SK-N-SH treated with all-trans-retinoic acid at 6 μM for 48 hours (cell line): Measurements from ENCODE around the gene AKR1B15.
"Not testable (repeated sequence)": the region's sequence is repeated elsewhere in the genome, so short reads cannot be mapped to it uniquely, and the experiment has no call there.

Experiments used
- ATAC-seq: fragments of 200-7000 bp; cut with Tn5 transposase; 3 replicates; pipeline ENCODE4 v1.9.1; 2020; ENCODE audit warnings: mild to moderate bottlenecking, moderate library complexity
- ARNTL ChIP-seq: fragments of 450-650 bp; formaldehyde crosslinking; IDR thresholded peaks from 2 replicates; pipeline ENCODE4 v1.5.0; 2020; ENCODE audit warnings: low read depth, mild to moderate bottlenecking, moderate library complexity, borderline replicate concordance
- CSDC2 ChIP-seq: fragments of 250-450 bp; sonication (Bioruptor Pico); IDR thresholded peaks from 2 replicates; pipeline ENCODE4 v1.5.0; 2020; ENCODE audit warnings: mild to moderate bottlenecking, moderate library complexity
- ESRRG ChIP-seq: fragments of 250-450 bp; sonication (Bioruptor Pico); IDR thresholded peaks from 2 replicates; pipeline ENCODE4 v1.6.1; 2021; ENCODE audit warnings: mild to moderate bottlenecking
- GLIS3 ChIP-seq: fragments of 250-450 bp; sonication (Bioruptor Pico); IDR thresholded peaks from 2 replicates; pipeline ENCODE4 v1.5.0; 2020; ENCODE audit warnings: mild to moderate bottlenecking, moderate library complexity
- ISL1 ChIP-seq: fragments of 250-450 bp; sonication (Bioruptor Pico); IDR thresholded peaks from 2 replicates; pipeline ENCODE4 v2.1.2; 2022; ENCODE audit warnings: mild to moderate bottlenecking, moderate library complexity
- OSR1 ChIP-seq: fragments of 250-450 bp; sonication (Bioruptor Pico); IDR thresholded peaks from 2 replicates; pipeline ENCODE4 v1.8.0; 2022; ENCODE audit warnings: moderate library complexity, mild to moderate bottlenecking, inconsistent platforms
- PPARA ChIP-seq: fragments of 250-450 bp; sonication (Bioruptor Pico); IDR thresholded peaks from 2 replicates; pipeline ENCODE4 v1.5.0; 2020; ENCODE audit warnings: mild to moderate bottlenecking, borderline replicate concordance
- RARB ChIP-seq: fragments of 250-450 bp; sonication (Bioruptor Pico); IDR thresholded peaks from 2 replicates; pipeline ENCODE4 v1.8.0; 2021; ENCODE audit warnings: mild to moderate bottlenecking, moderate library complexity
- SNAI2 ChIP-seq: fragments of 250-450 bp; sonication (Bioruptor Pico); IDR thresholded peaks from 2 replicates; pipeline ENCODE4 v1.5.0; 2020; ENCODE audit warnings: mild to moderate bottlenecking, moderate library complexity
- TCF4 ChIP-seq: fragments of 250-450 bp; sonication (Bioruptor Pico); IDR thresholded peaks from 2 replicates; pipeline ENCODE4 v1.8.0; 2021; ENCODE audit warnings: mild to moderate bottlenecking, moderate library complexity, borderline replicate concordance
- TOX ChIP-seq: fragments of 250-450 bp; sonication (Bioruptor Pico); IDR thresholded peaks from 2 replicates; pipeline ENCODE4 v1.8.0; 2021; ENCODE audit warnings: mild to moderate bottlenecking, moderate library complexity, borderline replicate concordance
- ZC3H10 ChIP-seq: fragments of 250-450 bp; sonication (Bioruptor Pico); IDR thresholded peaks from 2 replicates; pipeline ENCODE4 v1.5.1; 2021; ENCODE audit warnings: mild to moderate bottlenecking, moderate library complexity
- ZFP3 ChIP-seq: fragments of 250-450 bp; sonication (Bioruptor Pico); IDR thresholded peaks from 2 replicates; pipeline ENCODE4 v1.5.0; 2020; ENCODE audit warnings: mild to moderate bottlenecking, moderate library complexity
- ZFP30 ChIP-seq: fragments of 450-650 bp; formaldehyde crosslinking; IDR thresholded peaks from 2 replicates; pipeline ENCODE4 v1.5.0; 2022; ENCODE audit warnings: mild to moderate bottlenecking, moderate library complexity
- ZNF565 ChIP-seq: fragments of 450-650 bp; formaldehyde crosslinking; conservative IDR thresholded peaks from 2 replicates; pipeline ENCODE4 v1.5.0; 2020; ENCODE audit warnings: low read depth, mild to moderate bottlenecking, moderate library complexity
- ZNF70 ChIP-seq: fragments of 450-650 bp; formaldehyde crosslinking; IDR thresholded peaks from 2 replicates; pipeline ENCODE4 v1.5.0; 2020; ENCODE audit warnings: mild to moderate bottlenecking, moderate library complexity
- ZNF8 ChIP-seq: fragments of 450-650 bp; formaldehyde crosslinking; IDR thresholded peaks from 2 replicates; pipeline ENCODE4 v1.5.0; 2020; ENCODE audit warnings: mild to moderate bottlenecking, moderate library complexity
- TF ChIP-seq, protein P1 (sequence below): fragments of 250-450 bp; sonication (Bioruptor Pico); IDR thresholded peaks from 2 replicates; pipeline ENCODE4 v1.8.0; 2021; ENCODE audit warnings: low read depth, mild to moderate bottlenecking, moderate library complexity, borderline replicate concordance
- TF ChIP-seq, protein P2 (sequence below): fragments of 250-450 bp; sonication (Bioruptor Pico); IDR thresholded peaks from 2 replicates; pipeline ENCODE4 v1.5.0; 2020; ENCODE audit warnings: mild to moderate bottlenecking, moderate library complexity
- TF ChIP-seq, protein P3 (sequence below): fragments of 250-450 bp; sonication (Bioruptor Pico); IDR thresholded peaks from 2 replicates; pipeline ENCODE4 v1.8.0; 2020; ENCODE audit warnings: mild to moderate bottlenecking, moderate library complexity, borderline replicate concordance
- TF ChIP-seq, protein P4 (sequence below): fragments of 250-450 bp; sonication (Bioruptor Pico); IDR thresholded peaks from 2 replicates; pipeline ENCODE4 v1.5.1; 2021; ENCODE audit warnings: mild to moderate bottlenecking, moderate library complexity

The AKR1B15 gene

DNA sequence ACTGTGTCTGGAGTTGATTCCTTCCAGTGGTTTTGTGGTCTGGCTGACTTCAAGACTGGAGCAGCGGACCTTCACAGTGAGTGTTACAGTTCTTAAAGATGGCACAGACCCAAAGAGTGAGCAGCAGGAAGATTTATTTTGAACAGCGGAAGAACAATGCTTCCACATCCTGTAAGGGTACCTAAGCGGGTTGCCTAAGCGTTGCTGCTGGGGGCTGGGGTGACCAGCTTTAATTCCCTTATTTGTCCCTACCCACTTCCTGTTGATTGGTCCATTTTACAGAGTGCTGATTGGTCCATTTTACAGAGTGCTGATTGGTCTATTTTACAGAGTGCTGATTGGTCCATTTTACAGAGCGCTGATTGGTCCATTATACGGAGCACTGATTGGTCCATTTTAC, 13.2 kb downstream of the AKR1B15 start:
- TF ChIP-seq, protein P1, sequence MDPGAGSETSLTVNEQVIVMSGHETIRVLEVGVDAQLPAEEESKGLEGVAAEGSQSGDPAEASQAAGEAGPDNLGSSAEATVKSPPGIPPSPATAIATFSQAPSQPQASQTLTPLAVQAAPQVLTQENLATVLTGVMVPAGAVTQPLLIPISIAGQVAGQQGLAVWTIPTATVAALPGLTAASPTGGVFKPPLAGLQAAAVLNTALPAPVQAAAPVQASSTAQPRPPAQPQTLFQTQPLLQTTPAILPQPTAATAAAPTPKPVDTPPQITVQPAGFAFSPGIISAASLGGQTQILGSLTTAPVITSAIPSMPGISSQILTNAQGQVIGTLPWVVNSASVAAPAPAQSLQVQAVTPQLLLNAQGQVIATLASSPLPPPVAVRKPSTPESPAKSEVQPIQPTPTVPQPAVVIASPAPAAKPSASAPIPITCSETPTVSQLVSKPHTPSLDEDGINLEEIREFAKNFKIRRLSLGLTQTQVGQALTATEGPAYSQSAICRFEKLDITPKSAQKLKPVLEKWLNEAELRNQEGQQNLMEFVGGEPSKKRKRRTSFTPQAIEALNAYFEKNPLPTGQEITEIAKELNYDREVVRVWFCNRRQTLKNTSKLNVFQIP (CRISPR knock-in tag), result no peak
- no peak for TF ChIP-seq SNAI2 (CRISPR knock-in tag)
- TF ChIP-seq OSR1, result no peak
- TF ChIP-seq ZNF8 (CRISPR knock-in tag), result no peak
- no peak for TF ChIP-seq ZC3H10 (CRISPR knock-in tag)
- TF ChIP-seq, protein P2, sequence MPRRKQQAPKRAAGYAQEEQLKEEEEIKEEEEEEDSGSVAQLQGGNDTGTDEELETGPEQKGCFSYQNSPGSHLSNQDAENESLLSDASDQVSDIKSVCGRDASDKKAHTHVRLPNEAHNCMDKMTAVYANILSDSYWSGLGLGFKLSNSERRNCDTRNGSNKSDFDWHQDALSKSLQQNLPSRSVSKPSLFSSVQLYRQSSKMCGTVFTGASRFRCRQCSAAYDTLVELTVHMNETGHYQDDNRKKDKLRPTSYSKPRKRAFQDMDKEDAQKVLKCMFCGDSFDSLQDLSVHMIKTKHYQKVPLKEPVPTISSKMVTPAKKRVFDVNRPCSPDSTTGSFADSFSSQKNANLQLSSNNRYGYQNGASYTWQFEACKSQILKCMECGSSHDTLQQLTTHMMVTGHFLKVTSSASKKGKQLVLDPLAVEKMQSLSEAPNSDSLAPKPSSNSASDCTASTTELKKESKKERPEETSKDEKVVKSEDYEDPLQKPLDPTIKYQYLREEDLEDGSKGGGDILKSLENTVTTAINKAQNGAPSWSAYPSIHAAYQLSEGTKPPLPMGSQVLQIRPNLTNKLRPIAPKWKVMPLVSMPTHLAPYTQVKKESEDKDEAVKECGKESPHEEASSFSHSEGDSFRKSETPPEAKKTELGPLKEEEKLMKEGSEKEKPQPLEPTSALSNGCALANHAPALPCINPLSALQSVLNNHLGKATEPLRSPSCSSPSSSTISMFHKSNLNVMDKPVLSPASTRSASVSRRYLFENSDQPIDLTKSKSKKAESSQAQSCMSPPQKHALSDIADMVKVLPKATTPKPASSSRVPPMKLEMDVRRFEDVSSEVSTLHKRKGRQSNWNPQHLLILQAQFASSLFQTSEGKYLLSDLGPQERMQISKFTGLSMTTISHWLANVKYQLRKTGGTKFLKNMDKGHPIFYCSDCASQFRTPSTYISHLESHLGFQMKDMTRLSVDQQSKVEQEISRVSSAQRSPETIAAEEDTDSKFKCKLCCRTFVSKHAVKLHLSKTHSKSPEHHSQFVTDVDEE, result no peak
- TF ChIP-seq ZNF565, result no peak
- no peak for TF ChIP-seq ZFP3
- TF ChIP-seq ARNTL (CRISPR knock-in tag), result no peak
- no peak for TF ChIP-seq ESRRG (CRISPR knock-in tag)
- no peak for TF ChIP-seq RARB (CRISPR knock-in tag)
- TF ChIP-seq ZFP30 (CRISPR knock-in tag), result no peak
- TF ChIP-seq, protein P3, sequence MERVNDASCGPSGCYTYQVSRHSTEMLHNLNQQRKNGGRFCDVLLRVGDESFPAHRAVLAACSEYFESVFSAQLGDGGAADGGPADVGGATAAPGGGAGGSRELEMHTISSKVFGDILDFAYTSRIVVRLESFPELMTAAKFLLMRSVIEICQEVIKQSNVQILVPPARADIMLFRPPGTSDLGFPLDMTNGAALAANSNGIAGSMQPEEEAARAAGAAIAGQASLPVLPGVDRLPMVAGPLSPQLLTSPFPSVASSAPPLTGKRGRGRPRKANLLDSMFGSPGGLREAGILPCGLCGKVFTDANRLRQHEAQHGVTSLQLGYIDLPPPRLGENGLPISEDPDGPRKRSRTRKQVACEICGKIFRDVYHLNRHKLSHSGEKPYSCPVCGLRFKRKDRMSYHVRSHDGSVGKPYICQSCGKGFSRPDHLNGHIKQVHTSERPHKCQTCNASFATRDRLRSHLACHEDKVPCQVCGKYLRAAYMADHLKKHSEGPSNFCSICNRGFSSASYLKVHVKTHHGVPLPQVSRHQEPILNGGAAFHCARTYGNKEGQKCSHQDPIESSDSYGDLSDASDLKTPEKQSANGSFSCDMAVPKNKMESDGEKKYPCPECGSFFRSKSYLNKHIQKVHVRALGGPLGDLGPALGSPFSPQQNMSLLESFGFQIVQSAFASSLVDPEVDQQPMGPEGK (CRISPR knock-in tag), result no peak
- no peak for TF ChIP-seq ISL1 (CRISPR knock-in tag)
- ATAC-seq, result no peak; the same call in 2 of the 3 replicates

DNA sequence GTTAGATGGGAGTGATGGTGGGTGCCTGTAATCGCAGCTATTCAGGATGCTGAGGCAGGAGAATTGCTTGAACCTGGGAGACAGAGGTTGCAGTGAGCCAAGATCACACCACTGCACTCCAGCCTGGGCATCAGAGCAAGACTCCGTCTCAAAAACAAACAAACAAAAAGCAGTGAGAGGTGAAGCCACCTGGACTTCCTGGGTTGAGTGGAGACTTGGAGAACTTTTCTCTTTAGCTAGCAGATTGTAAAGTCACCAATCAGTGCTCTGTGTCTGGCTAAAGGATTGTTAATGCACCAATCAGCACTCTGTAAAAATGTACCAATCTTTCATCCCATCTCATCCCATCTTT, 14.5 kb downstream of the AKR1B15 start:
- not testable (repeated sequence) for ATAC-seq

DNA sequence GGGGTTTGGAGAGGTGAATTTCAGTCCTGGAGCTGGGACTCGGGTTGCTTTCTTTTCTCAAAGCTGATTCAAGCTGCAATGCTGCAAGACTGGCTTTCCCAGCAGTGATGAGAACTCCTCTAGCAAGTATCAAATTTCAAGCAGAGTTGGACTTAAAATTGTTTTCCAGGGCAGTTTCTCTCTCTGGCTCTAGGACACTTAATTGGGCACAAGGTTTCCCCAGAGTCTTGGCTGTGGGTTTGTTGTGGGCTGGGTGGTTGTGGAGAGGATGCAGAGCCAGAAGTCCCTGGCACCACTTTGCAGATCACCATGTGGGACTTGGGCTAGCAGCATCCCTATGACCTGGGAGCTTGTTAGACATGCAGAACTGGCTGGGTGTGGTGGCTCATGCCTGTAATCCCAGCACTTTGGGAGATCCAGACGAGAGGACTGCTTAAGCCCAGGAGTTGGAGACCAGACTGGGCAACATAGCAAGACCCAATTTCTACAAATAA, 16.8 kb downstream of the AKR1B15 start:
- no peak for ATAC-seq
- no peak for TF ChIP-seq ZNF70 (CRISPR knock-in tag)
- TF ChIP-seq, protein P2, result no peak
- TF ChIP-seq ZC3H10 (CRISPR knock-in tag), result no peak

DNA sequence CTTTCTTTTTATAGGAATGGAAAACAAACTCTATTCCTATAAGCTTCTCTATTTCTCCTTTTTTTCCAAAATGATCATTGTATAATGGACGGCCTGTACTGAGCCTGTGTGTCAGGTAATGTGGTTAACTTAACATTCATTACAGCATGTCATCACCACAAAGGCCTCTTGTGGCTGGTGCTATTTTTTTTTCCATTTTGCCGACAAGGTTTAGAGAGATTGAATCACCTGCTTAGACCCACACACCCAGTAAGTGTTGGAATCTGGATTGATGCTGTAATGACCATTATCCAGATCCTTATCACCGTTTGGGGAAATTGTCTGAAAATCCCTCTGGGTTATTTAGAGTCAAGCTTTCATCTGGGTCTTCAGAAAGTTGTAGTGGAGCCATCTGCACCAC, 18.5 kb downstream of the AKR1B15 start:
- ATAC-seq, result no peak
- TF ChIP-seq GLIS3 (CRISPR knock-in tag) (no peak), ZC3H10 (CRISPR knock-in tag) (no peak), OSR1 (no peak), ESRRG (CRISPR knock-in tag) (no peak), SNAI2 (CRISPR knock-in tag) (no peak), ISL1 (CRISPR knock-in tag) (no peak), TOX (CRISPR knock-in tag) (no peak), ZFP30 (CRISPR knock-in tag) (no peak), CSDC2 (CRISPR knock-in tag) (no peak), TCF4 (no peak), RARB (CRISPR knock-in tag) (no peak), PPARA (CRISPR knock-in tag) (no peak)
- TF ChIP-seq, protein P4, sequence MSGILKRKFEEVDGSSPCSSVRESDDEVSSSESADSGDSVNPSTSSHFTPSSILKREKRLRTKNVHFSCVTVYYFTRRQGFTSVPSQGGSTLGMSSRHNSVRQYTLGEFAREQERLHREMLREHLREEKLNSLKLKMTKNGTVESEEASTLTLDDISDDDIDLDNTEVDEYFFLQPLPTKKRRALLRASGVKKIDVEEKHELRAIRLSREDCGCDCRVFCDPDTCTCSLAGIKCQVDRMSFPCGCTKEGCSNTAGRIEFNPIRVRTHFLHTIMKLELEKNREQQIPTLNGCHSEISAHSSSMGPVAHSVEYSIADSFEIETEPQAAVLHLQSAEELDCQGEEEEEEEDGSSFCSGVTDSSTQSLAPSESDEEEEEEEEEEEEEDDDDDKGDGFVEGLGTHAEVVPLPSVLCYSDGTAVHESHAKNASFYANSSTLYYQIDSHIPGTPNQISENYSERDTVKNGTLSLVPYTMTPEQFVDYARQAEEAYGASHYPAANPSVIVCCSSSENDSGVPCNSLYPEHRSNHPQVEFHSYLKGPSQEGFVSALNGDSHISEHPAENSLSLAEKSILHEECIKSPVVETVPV (CRISPR knock-in tag), result no peak
- TF ChIP-seq, protein P2, result no peak
- TF ChIP-seq, protein P3 (CRISPR knock-in tag), result no peak
